CD4-positive, alpha-beta T cell (primary cell): ENCODE data around the gene SAXO1. TPM values are rescaled to one million over a fixed set of nuclear protein-coding genes. Genes with fewer than 3 reads are reported as not detected.

Experiments
- ATAC-seq: fragments of 200-7000 bp; cut with Tn5 transposase; one replicate; pipeline ENCODE4 v1.10.0; 2022; ENCODE audit warnings: mild to moderate bottlenecking; ENCODE audit not compliant: poor library complexity
- CTCF ChIA-PET: fragments of 350-600 bp; sonication (Branson Sonifier 250); formaldehyde crosslinking; loops from one replicate; lab custom pipeline; 2021; ENCODE audit warnings: antibody characterized with exemption, inconsistent platforms; lab: Charles Lee
- POLR2A ChIA-PET: fragments of 350-600 bp; sonication (Branson Sonifier 250); formaldehyde crosslinking; loops from one replicate; lab custom pipeline; 2021; ENCODE audit warnings: antibody characterized with exemption, inconsistent platforms; lab: Charles Lee
- DNase-seq, 14 experiments: peaks; one replicate each; pipeline ENCODE4 v3.0.0-alpha.2; 2013 to 2020; ENCODE audit warnings: mixed read lengths in 2 of 14
- H3K27ac ChIP-seq, 2 donors: one replicate each; pipeline versions ENCODE4 v1.5.1 to v1.7.0; 2013; ENCODE audit warnings: low read length in 2 of 2, low read depth in 1 of 2, mild to moderate bottlenecking in 1 of 2
- H3K27me3 ChIP-seq, 2 experiments: 1 replicate in 1 of 2; 2 replicates in 1 of 2; pipeline versions ENCODE4 v1.6.1 to v1.7.0; 2013; ENCODE audit warnings: low read length in 2 of 2, control low read depth in 1 of 2, mild to moderate bottlenecking in 1 of 2, moderate library complexity in 1 of 2; ENCODE audit not compliant: insufficient read depth in 2 of 2, control insufficient read depth in 1 of 2
- H3K36me3 ChIP-seq: one replicate; pipeline ENCODE4 v1.6.1; 2013; ENCODE audit warnings: low read length, control low read depth; ENCODE audit not compliant: insufficient read depth
- H3K4me1 ChIP-seq: one replicate; pipeline ENCODE4 v1.6.1; 2013; ENCODE audit warnings: low read length, control low read depth; ENCODE audit not compliant: insufficient read depth
- H3K4me3 ChIP-seq: one replicate; pipeline ENCODE4 v1.5.1; 2013; ENCODE audit warnings: mild to moderate bottlenecking, low read length, moderate library complexity
- H3K9me3 ChIP-seq, 2 experiments: 1 replicate in 1 of 2; 2 replicates in 1 of 2; pipeline versions ENCODE4 v1.6.1 to v1.7.0; 2013; ENCODE audit warnings: low read length in 2 of 2, mild to moderate bottlenecking in 2 of 2, control low read depth in 1 of 2, moderate library complexity in 1 of 2; ENCODE audit not compliant: control insufficient read depth in 1 of 2, insufficient read depth in 1 of 2
- H3K27ac Mint-ChIP-seq: one replicate; pipeline ENCODE4 v1.8.0; 2020; ENCODE audit warnings: mixed read lengths
- H3K27me3 Mint-ChIP-seq: one replicate; pipeline ENCODE4 v1.8.0; 2021; ENCODE audit warnings: mixed read lengths
- H3K36me3 Mint-ChIP-seq: one replicate; pipeline ENCODE4 v1.8.0; 2021; ENCODE audit warnings: low read depth, mixed read lengths
- H3K4me1 Mint-ChIP-seq: one replicate; pipeline ENCODE4 v1.8.0; 2021; ENCODE audit warnings: low read depth, mixed read lengths
- H3K4me3 Mint-ChIP-seq: one replicate; pipeline ENCODE4 v1.8.0; 2020; ENCODE audit warnings: mild to moderate bottlenecking, mixed read lengths
- H3K9me3 Mint-ChIP-seq: one replicate; pipeline ENCODE4 v1.8.0; 2020; ENCODE audit warnings: mixed read lengths
- intact Hi-C, 2 experiments: fragments of 100-400 bp; cut with DNase I in 1 of 2; cut with micrococcal nuclease in 1 of 2; formaldehyde crosslinking; loops; one replicate each; pipeline versions ENCODE4 v1.15.1 to v1.9.0; 2023 to 2025; cut with DNase I, micrococcal nuclease
- total RNA-seq, 174 experiments: library from RNA in 2 of 174; stranded (reverse) in 2 of 174; gene quantifications; one replicate each; pipeline ENCODE4 v1.2.3 and lab custom pipeline; 2021 to 2026
- TF ChIP-seq, protein P1 (sequence below): fragments of 200-600 bp; IDR thresholded peaks from one replicate; pipeline ENCODE4 v1.8.0; 2022; ENCODE audit warnings: antibody characterized with exemption, mild to moderate bottlenecking

SAXO1 gene
- total RNA-seq, 2 experiments from 2014 or later, result 0.19 to 0.34 TPM

DNA sequence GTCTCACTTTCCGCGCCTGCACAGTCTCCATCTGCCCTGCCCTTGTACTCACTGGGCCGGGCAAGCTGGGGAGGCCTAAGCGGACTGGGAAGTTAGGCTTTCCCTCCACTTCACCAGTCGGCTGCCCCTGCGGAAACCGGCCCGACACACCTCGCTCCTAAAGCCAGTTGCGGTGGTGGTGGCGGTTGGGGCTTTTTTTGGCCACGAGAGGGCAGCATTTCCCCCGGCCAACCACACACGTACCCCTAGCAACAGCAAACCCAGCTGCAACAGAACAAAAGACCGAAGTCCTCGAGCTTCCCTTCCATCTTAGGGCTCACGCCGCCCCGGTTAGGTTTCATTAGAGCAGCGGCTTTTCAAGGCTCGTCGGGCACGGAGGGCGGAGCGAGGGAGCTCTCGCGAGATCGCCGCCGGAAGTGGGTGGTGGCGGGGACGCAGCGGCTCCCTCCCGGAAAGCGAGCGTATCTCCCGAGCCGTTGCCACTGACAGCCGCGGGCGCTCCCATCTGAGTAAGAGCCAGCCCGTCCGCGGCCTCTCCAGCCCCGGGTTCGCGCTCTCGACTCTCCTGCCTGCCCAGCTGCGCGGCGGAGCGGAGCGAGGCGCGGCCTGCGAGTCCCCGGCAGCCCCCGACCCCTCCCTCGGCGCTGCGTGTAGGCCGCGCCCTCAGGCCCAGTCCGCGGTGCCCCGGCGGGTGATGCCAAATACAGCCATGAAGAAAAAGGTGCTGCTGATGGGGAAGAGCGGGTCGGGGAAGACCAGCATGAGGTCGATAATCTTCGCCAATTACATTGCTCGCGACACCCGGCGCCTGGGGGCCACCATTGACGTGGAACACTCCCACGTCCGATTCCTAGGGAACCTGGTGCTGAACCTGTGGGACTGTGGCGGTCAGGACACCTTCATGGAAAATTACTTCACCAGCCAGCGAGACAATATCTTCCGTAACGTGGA is 16.2 kb upstream of the SAXO1 start, which contains the start of gene RRAGA:
RRAGA (plus strand) TSS at position 462 of the 951 bp plus-strand sequence; CDS start at position 695, 233 bp downstream.
- H3K4me1 ChIP-seq, result peaks cover 27% of the 10 kb centered on the region
- peak within 1 kb of the TSS; percentile 94 for H3K4me3 ChIP-seq

DNA sequence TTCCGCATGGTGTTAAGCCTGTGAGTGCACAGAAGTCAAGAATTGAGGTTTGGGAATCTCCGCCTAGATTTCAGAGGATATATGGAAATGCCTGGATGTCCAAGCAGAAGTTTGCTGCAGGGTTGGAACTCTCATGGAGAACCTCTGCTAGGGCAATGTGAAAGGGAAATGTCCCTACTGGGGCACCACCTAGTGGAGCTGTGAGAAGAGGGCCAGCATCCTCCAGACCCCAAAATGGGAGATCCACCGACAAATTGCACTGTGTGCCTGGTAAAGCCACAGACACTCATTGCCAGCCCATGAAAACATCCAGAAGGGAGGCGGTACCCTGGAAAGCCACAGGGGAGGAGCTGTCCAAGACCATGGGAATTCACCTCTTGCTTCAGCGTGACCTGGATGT is 3.6 kb upstream of the SAXO1 start:
- Mint-ChIP-seq H3K9me3 (no peaks in the 10 kb centered on the region), H3K4me3 (no peak overlapping the region), H3K27me3 (no peaks in the 10 kb centered on the region), H3K36me3 (no peaks in the 10 kb centered on the region), H3K4me1 (no peaks in the 10 kb centered on the region), H3K27ac (no peak overlapping the region)
- H3K4me1 ChIP-seq, result no peaks in the 10 kb centered on the region
- H3K27ac ChIP-seq, result no peak overlapping the region
- POLR2A ChIA-PET, result no interaction called here
- no peaks in the 10 kb centered on the region for H3K9me3 ChIP-seq
- no peak overlapping the region for H3K4me3 ChIP-seq
- H3K36me3 ChIP-seq, result no peaks in the 10 kb centered on the region
- ATAC-seq, result no peak
- CTCF ChIA-PET, result no interaction called here
- TF ChIP-seq, protein P1, sequence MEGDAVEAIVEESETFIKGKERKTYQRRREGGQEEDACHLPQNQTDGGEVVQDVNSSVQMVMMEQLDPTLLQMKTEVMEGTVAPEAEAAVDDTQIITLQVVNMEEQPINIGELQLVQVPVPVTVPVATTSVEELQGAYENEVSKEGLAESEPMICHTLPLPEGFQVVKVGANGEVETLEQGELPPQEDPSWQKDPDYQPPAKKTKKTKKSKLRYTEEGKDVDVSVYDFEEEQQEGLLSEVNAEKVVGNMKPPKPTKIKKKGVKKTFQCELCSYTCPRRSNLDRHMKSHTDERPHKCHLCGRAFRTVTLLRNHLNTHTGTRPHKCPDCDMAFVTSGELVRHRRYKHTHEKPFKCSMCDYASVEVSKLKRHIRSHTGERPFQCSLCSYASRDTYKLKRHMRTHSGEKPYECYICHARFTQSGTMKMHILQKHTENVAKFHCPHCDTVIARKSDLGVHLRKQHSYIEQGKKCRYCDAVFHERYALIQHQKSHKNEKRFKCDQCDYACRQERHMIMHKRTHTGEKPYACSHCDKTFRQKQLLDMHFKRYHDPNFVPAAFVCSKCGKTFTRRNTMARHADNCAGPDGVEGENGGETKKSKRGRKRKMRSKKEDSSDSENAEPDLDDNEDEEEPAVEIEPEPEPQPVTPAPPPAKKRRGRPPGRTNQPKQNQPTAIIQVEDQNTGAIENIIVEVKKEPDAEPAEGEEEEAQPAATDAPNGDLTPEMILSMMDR, result no peak
- no peak for DNase-seq
- intact Hi-C loops, result no loop called here
- H3K27me3 ChIP-seq, result no peaks in the 10 kb centered on the region

More for the DNA sequence above, 16.2 kb upstream of the SAXO1 start, which contains the start of gene RRAGA:
- peak within 1 kb of the TSS; percentile 97 for H3K4me3 Mint-ChIP-seq
- Histone ChIP-seq H3K27ac (peak within 1 kb of the TSS; percentile 86 to 93), H3K27me3 (no peaks in the 10 kb centered on the region), H3K9me3 (no peaks in the 10 kb centered on the region), H3K36me3 (no peaks in the 10 kb centered on the region)
- no peaks in the 10 kb centered on the region for H3K27me3 Mint-ChIP-seq
- H3K27ac Mint-ChIP-seq, result peak within 1 kb of the TSS; percentile 99
- ChIA-PET CTCF (interaction anchor here (0.5 to 1.9 kb wide), 18 partner anchors 8 to 416 kb away, joined by 3 to 18 read pairs (median 4); partner anchors contain the start of genes ACER2 and RPS6), POLR2A (interaction anchor here (0.6 to 2.9 kb wide), 22 partner anchors 10 to 1573 kb away, joined by 3 to 37 read pairs (median 6); partner anchors contain the start of genes DENND4C, MLLT3 and RPS6)
- peak; percentile 90 for ATAC-seq
- intact Hi-C loops, result loop anchor here (1.0 to 10.0 kb wide), 9 partner anchors 53 to 406 kb away; partner anchors contain the start of genes DENND4C (in 2 of the 2), HAUS6 (in 2 of the 2), PLIN2 (in 1 of the 2) and RPS6 (in 1 of the 2)
- DNase-seq, result peak; percentile 89 to 97 (median 93)
- no peaks in the 10 kb centered on the region for H3K9me3 Mint-ChIP-seq
- H3K36me3 Mint-ChIP-seq, result peaks cover 34% of the 10 kb centered on the region
- TF ChIP-seq, protein P1, result peak; percentile 78
- peaks cover 50% of the 10 kb centered on the region for H3K4me1 Mint-ChIP-seq

DNA sequence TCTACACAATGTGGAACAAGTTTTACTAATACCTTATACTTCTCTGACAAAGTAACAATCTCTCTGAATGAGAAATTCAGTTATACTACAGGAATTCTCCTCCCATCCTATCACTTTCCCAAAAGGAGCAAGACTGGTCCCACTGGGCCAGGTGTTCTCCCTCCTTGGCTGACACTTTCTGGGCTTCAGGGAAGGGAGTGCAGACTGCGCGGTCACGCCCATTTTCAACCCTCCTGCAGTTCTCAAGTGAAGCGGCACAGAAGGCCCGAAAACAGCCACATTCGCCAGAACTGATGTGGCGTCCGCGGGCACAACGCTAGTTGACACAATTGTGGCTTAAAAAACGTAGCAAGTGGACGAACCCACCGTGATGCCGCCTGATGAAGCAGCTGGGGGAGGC is 603 bp downstream of the SAXO1 start:
- Mint-ChIP-seq H3K4me1 (no peaks in the 10 kb centered on the region), H3K36me3 (no peaks in the 10 kb centered on the region), H3K9me3 (no peaks in the 10 kb centered on the region), H3K27ac (no peak overlapping the region), H3K4me3 (no peak overlapping the region), H3K27me3 (peaks cover 5% of the 10 kb centered on the region)
- CTCF ChIA-PET, result no interaction called here
- H3K27ac ChIP-seq, result no peak overlapping the region
- peaks cover 0 to 6% of the 10 kb centered on the region in 2 experiments for H3K27me3 ChIP-seq
- no peaks in the 10 kb centered on the region for H3K9me3 ChIP-seq
- no peak overlapping the region for H3K4me3 ChIP-seq
- H3K4me1 ChIP-seq, result no peaks in the 10 kb centered on the region
- TF ChIP-seq, protein P1, result no peak
- POLR2A ChIA-PET, result no interaction called here
- DNase-seq, result no peak
- ATAC-seq, result no peak
- intact Hi-C loops, result no loop called here
- H3K36me3 ChIP-seq, result no peaks in the 10 kb centered on the region
